Muscle layer of duodenum (tissue), 2 donors: ENCODE data around the gene CD109.

Source experiments
- H3K27ac ChIP-seq: one replicate; pipeline ENCODE4 v1.7.0; 2013; ENCODE audit warnings: mild to moderate bottlenecking, low read length
- H3K27me3 ChIP-seq: one replicate; pipeline ENCODE4 v1.7.0; 2013; ENCODE audit warnings: low read depth, mild to moderate bottlenecking, control low read depth, low read length
- H3K36me3 ChIP-seq, 2 donors: one replicate each; pipeline ENCODE4 v1.7.0; 2013; ENCODE audit warnings: low read length in 2 of 2, control low read depth in 1 of 2, mild to moderate bottlenecking in 1 of 2; ENCODE audit not compliant: insufficient read depth in 2 of 2, control insufficient read depth in 1 of 2
- H3K4me1 ChIP-seq, 2 donors: one replicate each; pipeline ENCODE4 v1.7.0; 2013; ENCODE audit warnings: low read length in 2 of 2, mild to moderate bottlenecking in 2 of 2, control low read depth in 1 of 2, moderate library complexity in 1 of 2; ENCODE audit not compliant: insufficient read depth in 2 of 2, control insufficient read depth in 1 of 2
- H3K4me3 ChIP-seq, 2 donors: one replicate each; pipeline ENCODE4 v1.7.0; 2013; ENCODE audit warnings: low read length in 2 of 2, low read depth in 1 of 2, mild to moderate bottlenecking in 1 of 2
- H3K9me3 ChIP-seq, 2 donors: one replicate each; pipeline ENCODE4 v1.7.0; 2013; ENCODE audit warnings: low read length in 2 of 2, control low read depth in 1 of 2, mild to moderate bottlenecking in 1 of 2; ENCODE audit not compliant: control insufficient read depth in 1 of 2
- donor health status: healthy.

CD109 gene

GRCh38 chr6:73766040-73766439 is 70.0 kb downstream of the CD109 start:
- Histone ChIP-seq H3K4me1 (no peaks in the 10 kb centered on the region), H3K36me3 (no peaks in the 10 kb centered on the region), H3K27ac (no peak overlapping the region), H3K4me3 (no peak overlapping the region), H3K27me3 (no peaks in the 10 kb centered on the region), H3K9me3 (no peaks in the 10 kb centered on the region)

- Histone ChIP-seq H3K4me1 (no peaks in the 10 kb centered on the region), H3K9me3 (no peaks in the 10 kb centered on the region), H3K27ac (no peak overlapping the region), H3K4me3 (no peak overlapping the region), H3K36me3 (peaks cover 0 to 8% of the 10 kb centered on the region in 2 donors), H3K27me3 (no peaks in the 10 kb centered on the region)
Measured at GRCh38 chr6:73768558-73768957, 72.6 kb downstream of the CD109 start.

- no peak overlapping the region for H3K4me3 ChIP-seq
- peaks cover 0 to 8% of the 10 kb centered on the region in 2 donors for H3K36me3 ChIP-seq
- peaks cover 0 to 5% of the 10 kb centered on the region in 2 donors for H3K4me1 ChIP-seq
- no peaks in the 10 kb centered on the region for H3K9me3 ChIP-seq
- no peak overlapping the region for H3K27ac ChIP-seq
- H3K27me3 ChIP-seq = no peaks in the 10 kb centered on the region
Measured at GRCh38 chr6:73769976-73770375, 74.0 kb downstream of the CD109 start.

- Histone ChIP-seq H3K9me3 (no peaks in the 10 kb centered on the region), H3K4me3 (no peak overlapping the region), H3K4me1 (peaks cover 0 to 5% of the 10 kb centered on the region in 2 donors), H3K27ac (no peak overlapping the region), H3K36me3 (peaks cover 0 to 8% of the 10 kb centered on the region in 2 donors), H3K27me3 (no peaks in the 10 kb centered on the region)
Measured at GRCh38 chr6:73774311-73774774, 78.3 kb downstream of the CD109 start.

GRCh38 chr6:73779943-73780342 is 83.9 kb downstream of the CD109 start:
- H3K9me3 ChIP-seq = no peaks in the 10 kb centered on the region
- H3K27me3 ChIP-seq = no peaks in the 10 kb centered on the region
- no peak overlapping the region for H3K4me3 ChIP-seq
- H3K4me1 ChIP-seq = peaks cover 0 to 2% of the 10 kb centered on the region in 2 donors
- no peak overlapping the region for H3K27ac ChIP-seq
- H3K36me3 ChIP-seq = peaks cover 0 to 10% of the 10 kb centered on the region in 2 donors

- no peak overlapping the region for H3K4me3 ChIP-seq
- no peak overlapping the region for H3K27ac ChIP-seq
- no peaks in the 10 kb centered on the region for H3K9me3 ChIP-seq
- peaks cover 6 to 20% of the 10 kb centered on the region in 2 donors for H3K36me3 ChIP-seq
- peaks cover 0 to 2% of the 10 kb centered on the region in 2 donors for H3K4me1 ChIP-seq
- no peaks in the 10 kb centered on the region for H3K27me3 ChIP-seq
Measured at GRCh38 chr6:73782911-73783310, 86.9 kb downstream of the CD109 start.

- H3K9me3 ChIP-seq = no peaks in the 10 kb centered on the region
- H3K4me1 ChIP-seq = no peaks in the 10 kb centered on the region
- no peak overlapping the region for H3K4me3 ChIP-seq
- H3K36me3 ChIP-seq = peaks cover 6 to 27% of the 10 kb centered on the region in 2 donors
- no peak overlapping the region for H3K27ac ChIP-seq
- H3K27me3 ChIP-seq = no peaks in the 10 kb centered on the region
Measured at GRCh38 chr6:73784726-73785505, 88.9 kb downstream of the CD109 start.

- no peak overlapping the region for H3K4me3 ChIP-seq
- no peaks in the 10 kb centered on the region for H3K4me1 ChIP-seq
- H3K9me3 ChIP-seq = no peaks in the 10 kb centered on the region
- no peaks in the 10 kb centered on the region for H3K27me3 ChIP-seq
- H3K36me3 ChIP-seq = peaks cover 6 to 31% of the 10 kb centered on the region in 2 donors
- H3K27ac ChIP-seq = no peak overlapping the region
Measured at GRCh38 chr6:73790574-73790973, 94.6 kb downstream of the CD109 start.

- Histone ChIP-seq H3K9me3 (no peaks in the 10 kb centered on the region), H3K4me1 (no peaks in the 10 kb centered on the region)
Measured at GRCh38 chr6:73791336-73791735, 95.3 kb downstream of the CD109 start.

DNA sequence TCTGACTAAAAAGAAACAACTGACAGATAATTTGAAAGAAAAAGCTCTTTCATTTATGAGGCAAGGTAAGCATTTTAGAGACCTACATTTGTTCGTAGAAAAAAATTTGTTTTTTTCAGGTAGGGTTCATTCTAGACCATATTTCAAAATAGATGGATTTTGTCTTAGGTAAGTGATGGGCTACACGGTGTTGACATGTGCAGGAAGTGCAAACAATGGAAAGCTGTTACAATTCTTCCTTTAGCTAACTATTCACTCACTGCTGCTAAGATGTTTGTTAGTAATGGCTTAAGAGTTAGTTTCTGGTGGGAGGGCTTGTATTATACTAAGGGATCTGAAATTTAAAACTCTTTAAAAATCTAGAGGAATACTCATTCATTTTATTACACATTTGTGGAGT is 96.7 kb downstream of the CD109 start:
- H3K4me1 ChIP-seq = no peaks in the 10 kb centered on the region
- H3K36me3 ChIP-seq = peaks cover 1 to 24% of the 10 kb centered on the region in 2 donors
- H3K27ac ChIP-seq = no peak overlapping the region
- H3K9me3 ChIP-seq = no peaks in the 10 kb centered on the region
- H3K27me3 ChIP-seq = no peaks in the 10 kb centered on the region
- no peak overlapping the region for H3K4me3 ChIP-seq

More at GRCh38 chr6:73791336-73791735, 95.3 kb downstream of the CD109 start:
- H3K4me3 ChIP-seq = no peak overlapping the region
- no peak overlapping the region for H3K27ac ChIP-seq
- no peaks in the 10 kb centered on the region for H3K27me3 ChIP-seq
- peaks cover 6 to 31% of the 10 kb centered on the region in 2 donors for H3K36me3 ChIP-seq

DNA sequence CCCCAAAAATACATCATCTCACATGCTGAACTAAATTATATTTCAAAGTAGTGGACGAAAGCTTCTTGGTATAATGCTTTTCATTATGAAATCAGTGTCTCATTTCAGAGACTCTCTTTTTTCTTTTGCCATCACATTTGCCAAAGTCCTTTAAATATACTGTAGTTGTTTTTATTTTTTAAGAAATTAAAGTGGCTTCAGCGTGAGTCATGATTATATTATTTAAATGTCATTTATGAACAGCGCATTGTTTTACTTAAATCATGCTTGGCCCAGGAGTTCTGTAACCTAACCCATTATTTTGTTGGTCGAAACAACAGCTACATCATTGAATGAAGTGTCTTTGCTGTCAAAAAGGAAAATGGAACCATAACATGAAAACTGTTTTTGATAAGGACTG is 100.9 kb downstream of the CD109 start:
- Histone ChIP-seq H3K27me3 (no peaks in the 10 kb centered on the region), H3K36me3 (peaks cover 0 to 11% of the 10 kb centered on the region in 2 donors), H3K27ac (no peak overlapping the region), H3K4me3 (no peak overlapping the region), H3K9me3 (no peaks in the 10 kb centered on the region), H3K4me1 (peaks cover 0 to 10% of the 10 kb centered on the region in 2 donors)
